Effector memory CD4-positive, alpha-beta T cell (primary cell): ENCODE measurements around the gene SMAP1.

Experiments used
- DNase-seq, 3 donors: peaks; one replicate each; pipeline ENCODE4 v3.0.0-alpha.2; 2020
- H3K27ac ChIP-seq: 2 replicates; pipeline ENCODE4 v1.7.0; 2013; ENCODE audit warnings: mild to moderate bottlenecking, low read length, moderate library complexity; ENCODE audit not compliant: insufficient read depth, poor library complexity, severe bottlenecking
- H3K27me3 ChIP-seq: replicated peaks from 2 replicates; pipeline ENCODE4 v1.7.0; 2013; ENCODE audit warnings: mild to moderate bottlenecking, low read length; ENCODE audit not compliant: insufficient read depth, control insufficient read depth, poor library complexity, severe bottlenecking
- H3K36me3 ChIP-seq: 2 replicates; pipeline ENCODE4 v1.7.0; 2013; ENCODE audit warnings: mild to moderate bottlenecking, low read length, moderate library complexity; ENCODE audit not compliant: control insufficient read depth, insufficient read depth
- H3K4me1 ChIP-seq: 2 replicates; pipeline ENCODE4 v1.7.0; 2013; ENCODE audit warnings: low read length, mild to moderate bottlenecking; ENCODE audit not compliant: control insufficient read depth, insufficient read depth, poor library complexity, severe bottlenecking
- H3K4me3 ChIP-seq: 2 replicates; pipeline ENCODE4 v1.7.0; 2013; ENCODE audit warnings: low read length, low read depth, mild to moderate bottlenecking; ENCODE audit not compliant: insufficient read depth, poor library complexity, severe bottlenecking
- H3K9me3 ChIP-seq: 2 replicates; pipeline ENCODE4 v1.7.0; 2013; ENCODE audit warnings: mild to moderate bottlenecking, low read length, moderate library complexity; ENCODE audit not compliant: control insufficient read depth

SMAP1 gene

DNA sequence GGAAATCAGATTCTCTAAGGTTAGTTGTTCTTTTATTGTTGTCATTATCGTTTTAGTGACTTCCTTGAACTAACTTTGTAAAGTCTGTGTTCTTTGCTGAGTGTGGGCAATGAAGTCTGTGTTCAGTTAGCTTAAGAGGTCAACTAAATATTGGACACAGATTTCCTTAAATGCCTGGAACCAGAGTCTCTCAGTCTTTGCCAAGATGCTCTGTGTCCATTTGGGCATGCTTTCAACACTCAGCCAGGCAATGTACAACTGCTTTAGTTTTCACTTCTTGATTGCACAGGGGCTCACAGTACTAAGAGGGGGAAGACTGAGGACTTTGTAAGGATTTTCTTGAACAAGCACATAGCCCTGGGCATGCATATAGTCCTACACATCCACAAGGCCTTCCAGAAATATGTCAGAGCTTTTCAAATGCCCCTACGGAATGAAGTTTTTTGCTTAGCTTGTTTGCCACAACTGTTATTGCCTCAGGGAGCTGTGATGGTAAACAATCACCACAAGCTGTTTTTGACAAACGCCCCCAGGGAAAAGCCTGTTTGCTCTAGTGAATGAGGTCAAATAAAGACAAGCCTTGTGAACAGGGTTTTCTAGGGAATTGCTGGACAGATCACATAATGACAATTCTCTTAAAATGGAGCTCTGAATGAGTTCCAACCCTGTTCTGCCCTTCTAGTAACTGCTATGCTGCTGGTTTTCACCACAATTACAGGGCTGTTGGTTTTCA, 206.7 kb downstream of the SMAP1 start:
- H3K27me3 ChIP-seq: no peaks in the 10 kb centered on the region
- DNase-seq: no peak
- H3K9me3 ChIP-seq: no peaks in the 10 kb centered on the region
- H3K27ac ChIP-seq: no peak overlapping the region
- no peaks in the 10 kb centered on the region for H3K36me3 ChIP-seq
- H3K4me1 ChIP-seq: no peaks in the 10 kb centered on the region
- no peak overlapping the region for H3K4me3 ChIP-seq

DNA sequence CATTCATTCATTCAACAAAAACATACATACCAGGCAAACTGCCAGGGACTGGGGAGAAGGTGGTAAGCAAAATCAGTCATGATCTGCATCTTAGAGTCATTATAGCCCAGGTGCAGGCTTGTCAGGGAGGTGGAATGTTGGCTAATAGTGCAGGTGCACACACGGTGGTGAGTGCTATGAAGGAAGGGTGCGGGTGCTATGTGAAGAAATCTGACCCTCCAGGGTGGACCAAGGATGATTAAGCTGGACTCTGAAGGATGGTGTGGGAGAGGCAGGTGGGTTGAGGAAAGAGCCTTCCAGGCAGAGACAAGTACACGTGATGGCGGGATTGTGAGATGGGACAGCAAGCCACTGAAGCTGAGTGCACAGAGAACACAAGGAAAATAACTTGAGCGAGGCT, 211.8 kb downstream of the SMAP1 start:
- Histone ChIP-seq H3K4me1 (peaks cover 3% of the 10 kb centered on the region), H3K4me3 (no peak overlapping the region), H3K27ac (no peak overlapping the region), H3K36me3 (no peaks in the 10 kb centered on the region), H3K27me3 (no peaks in the 10 kb centered on the region), H3K9me3 (no peaks in the 10 kb centered on the region)
- DNase-seq: no peak

DNA sequence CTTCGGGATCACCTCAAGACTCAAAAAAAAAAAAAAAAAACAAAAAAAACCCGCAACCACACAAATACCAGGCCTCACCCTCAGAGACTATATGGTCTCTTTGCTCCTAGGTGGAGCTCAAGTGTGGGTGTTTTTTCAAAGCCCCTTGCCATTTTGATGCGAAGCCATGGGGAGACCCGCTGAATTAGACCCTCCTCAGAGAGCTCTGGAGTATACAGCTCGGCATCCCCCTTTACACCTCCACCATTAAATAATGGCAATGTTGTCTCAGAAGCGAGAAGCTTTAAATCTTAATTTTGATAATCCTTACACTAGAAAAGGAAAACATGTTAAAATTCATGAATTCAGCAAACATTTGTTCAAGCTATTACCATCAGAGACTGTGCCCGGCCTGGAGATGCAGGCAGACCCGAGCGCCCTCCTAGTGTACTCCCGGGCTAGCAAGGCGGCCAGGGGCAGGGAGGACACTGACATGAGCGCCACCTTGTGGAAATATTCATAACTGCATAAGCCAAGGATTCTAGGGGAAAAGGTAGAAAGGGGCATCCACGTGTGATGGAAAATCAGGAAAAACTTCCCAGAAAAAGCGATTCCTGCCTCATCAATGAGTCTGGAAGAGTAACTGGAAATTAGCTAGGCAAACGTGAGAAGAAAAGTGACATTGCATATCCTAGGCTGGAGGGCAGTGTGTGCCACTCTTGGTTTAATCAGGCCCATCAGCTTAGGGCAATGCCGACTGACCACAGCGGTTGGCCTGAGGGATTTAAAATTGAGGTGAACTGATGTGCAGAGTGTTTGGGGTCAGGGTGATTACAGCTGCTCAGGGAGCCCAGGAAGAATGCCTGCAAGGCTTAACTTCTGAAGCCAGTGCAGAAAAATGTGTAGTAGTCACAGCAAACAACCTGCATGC, 216.6 kb downstream of the SMAP1 start:
- no peaks in the 10 kb centered on the region for H3K27me3 ChIP-seq
- peak; percentile 12 to 33 (median 18) for DNase-seq
- H3K4me3 ChIP-seq: no peak overlapping the region
- no peaks in the 10 kb centered on the region for H3K36me3 ChIP-seq
- peaks cover 3% of the 10 kb centered on the region for H3K4me1 ChIP-seq
- H3K27ac ChIP-seq: no peak overlapping the region
- H3K9me3 ChIP-seq: no peaks in the 10 kb centered on the region

DNA sequence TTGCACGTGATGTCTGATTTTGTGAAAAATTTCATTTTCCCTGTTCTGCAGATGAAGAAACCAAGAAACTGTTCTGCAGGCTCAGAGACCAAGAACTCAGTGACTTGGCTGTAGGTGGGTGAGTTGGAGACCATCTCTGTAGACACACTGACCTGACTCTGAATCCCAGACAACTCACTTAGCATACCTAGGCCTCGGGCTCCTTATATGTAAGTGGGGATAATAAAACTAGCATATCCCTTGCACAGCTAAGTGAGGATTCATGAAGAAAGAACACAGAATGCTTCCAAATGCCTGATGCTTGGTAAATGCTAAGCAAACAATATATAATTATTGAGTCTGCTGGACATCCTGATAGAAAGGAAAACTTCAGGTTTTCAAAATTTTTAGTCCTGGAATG, 218.4 kb downstream of the SMAP1 start:
- Histone ChIP-seq H3K4me3 (no peak overlapping the region), H3K4me1 (peaks cover 3% of the 10 kb centered on the region), H3K36me3 (no peaks in the 10 kb centered on the region), H3K9me3 (no peaks in the 10 kb centered on the region), H3K27ac (no peak overlapping the region), H3K27me3 (no peaks in the 10 kb centered on the region)
- no peak for DNase-seq

DNA sequence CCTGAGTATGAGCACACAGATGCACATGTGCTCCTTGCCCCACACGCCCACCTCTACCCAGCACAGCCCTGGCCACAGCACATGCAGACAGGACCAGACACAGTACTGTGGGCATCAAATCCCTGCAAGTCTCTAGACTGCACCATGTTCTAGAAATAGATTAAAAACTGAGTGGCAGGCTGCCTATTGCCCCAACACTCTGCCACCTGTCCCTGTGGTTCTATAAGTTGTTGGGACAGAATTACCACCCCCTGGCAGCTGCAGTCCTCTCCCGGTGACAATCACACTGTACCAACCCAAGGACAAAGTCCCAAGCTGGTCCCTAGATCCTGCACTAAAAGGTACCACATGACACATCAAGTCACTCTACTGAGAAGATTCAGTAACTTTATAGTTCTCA, 219.0 kb downstream of the SMAP1 start:
- no peak overlapping the region for H3K4me3 ChIP-seq
- H3K9me3 ChIP-seq: no peaks in the 10 kb centered on the region
- H3K27me3 ChIP-seq: no peaks in the 10 kb centered on the region
- peaks cover 3% of the 10 kb centered on the region for H3K4me1 ChIP-seq
- no peak for DNase-seq
- H3K27ac ChIP-seq: no peak overlapping the region
- no peaks in the 10 kb centered on the region for H3K36me3 ChIP-seq

DNA sequence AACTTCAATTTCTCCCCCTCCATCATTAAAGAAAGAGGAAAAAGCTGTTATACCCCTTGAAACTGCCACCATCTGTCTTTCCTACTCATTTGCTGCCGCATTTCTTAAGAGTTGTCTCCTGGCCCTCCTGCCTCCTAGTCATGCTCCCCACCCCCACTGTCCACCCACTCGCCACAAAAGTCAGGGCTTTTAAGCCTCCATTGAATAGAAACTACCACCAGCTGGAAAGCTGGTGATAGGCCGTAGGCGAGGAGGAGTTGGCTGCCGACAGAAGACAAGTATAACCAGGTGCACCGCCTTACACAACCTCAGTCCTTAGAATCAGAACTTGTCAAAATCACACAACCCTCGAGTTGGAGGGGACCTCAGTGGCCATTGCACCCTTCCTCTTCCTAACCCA, 221.6 kb downstream of the SMAP1 start:
- no peak for DNase-seq
- Histone ChIP-seq H3K4me1 (peaks cover 1% of the 10 kb centered on the region), H3K27ac (no peak overlapping the region), H3K4me3 (no peak overlapping the region), H3K27me3 (no peaks in the 10 kb centered on the region), H3K9me3 (no peaks in the 10 kb centered on the region), H3K36me3 (no peaks in the 10 kb centered on the region)

DNA sequence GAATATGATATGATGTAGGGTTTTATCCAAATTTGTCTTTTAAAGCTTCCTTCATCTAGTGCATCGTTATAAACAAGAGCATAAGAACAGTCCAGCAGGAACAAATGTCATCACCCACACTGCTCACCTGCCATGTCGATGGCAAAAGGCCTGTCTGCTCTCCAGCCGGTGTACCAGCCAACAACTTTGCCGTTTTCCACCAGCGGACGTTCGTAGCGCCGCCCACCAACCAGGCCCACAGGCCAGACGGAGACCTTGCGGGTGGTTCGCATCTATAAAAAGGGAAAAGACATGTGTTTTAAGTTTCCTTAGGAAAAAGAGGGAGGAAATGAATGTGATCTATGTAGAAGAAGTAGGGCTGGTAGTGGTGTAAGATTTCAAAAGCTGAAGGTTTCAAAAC, 226.3 kb downstream of the SMAP1 start:
- Histone ChIP-seq H3K36me3 (no peaks in the 10 kb centered on the region), H3K4me3 (no peak overlapping the region), H3K27me3 (peaks cover 4% of the 10 kb centered on the region), H3K4me1 (no peaks in the 10 kb centered on the region), H3K27ac (no peak overlapping the region), H3K9me3 (no peaks in the 10 kb centered on the region)
- no peak for DNase-seq

DNA sequence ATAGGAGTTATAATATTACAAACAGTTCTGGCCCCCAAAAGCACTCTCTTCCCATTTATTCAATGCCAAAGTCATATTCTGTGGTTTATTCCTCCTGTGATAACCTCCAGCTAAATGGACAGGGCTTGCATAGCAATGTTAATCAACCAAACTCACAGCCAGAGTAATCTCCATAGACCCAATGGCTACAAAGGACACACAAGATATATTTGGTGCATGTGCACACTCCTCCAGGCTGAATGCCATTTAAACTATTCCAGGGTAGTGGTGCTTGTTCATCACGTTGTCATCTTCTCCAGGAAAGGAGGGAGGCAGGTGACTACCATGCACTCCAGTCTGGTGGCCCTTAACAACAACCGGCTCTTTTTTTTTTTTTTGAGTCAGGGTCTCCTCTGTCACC, 232.4 kb downstream of the SMAP1 start:
- H3K9me3 ChIP-seq: no peaks in the 10 kb centered on the region
- H3K36me3 ChIP-seq: no peaks in the 10 kb centered on the region
- no peak overlapping the region for H3K4me3 ChIP-seq
- peaks cover 4% of the 10 kb centered on the region for H3K27me3 ChIP-seq
- H3K4me1 ChIP-seq: no peaks in the 10 kb centered on the region
- H3K27ac ChIP-seq: no peak overlapping the region
- no peak for DNase-seq

DNA sequence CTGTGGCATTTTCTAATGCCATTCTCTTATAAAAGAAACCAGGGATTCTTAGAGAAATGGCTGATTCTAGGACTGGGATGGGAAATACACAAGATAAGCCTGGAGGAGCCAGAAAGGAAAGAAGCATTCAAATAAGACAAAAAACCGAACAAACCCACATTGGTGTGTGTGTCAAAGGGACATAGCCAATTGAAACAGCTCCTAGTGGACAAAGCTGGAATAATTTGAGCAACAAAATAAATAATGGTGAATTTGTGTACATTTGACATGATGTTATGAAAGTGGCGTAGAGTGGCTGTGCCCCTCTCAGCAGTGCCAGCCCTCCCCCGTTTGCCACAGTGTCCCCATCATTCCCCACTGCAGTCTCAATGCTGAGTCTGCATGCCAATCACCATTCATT, 233.6 kb downstream of the SMAP1 start:
- no peaks in the 10 kb centered on the region for H3K27me3 ChIP-seq
- no peaks in the 10 kb centered on the region for H3K9me3 ChIP-seq
- no peak for DNase-seq
- no peaks in the 10 kb centered on the region for H3K4me1 ChIP-seq
- no peak overlapping the region for H3K4me3 ChIP-seq
- H3K27ac ChIP-seq: no peak overlapping the region
- no peaks in the 10 kb centered on the region for H3K36me3 ChIP-seq
